GM23248 (cell line): Measurements from ENCODE around the gene PABPN1L. TPM values are rescaled to one million over a fixed set of nuclear protein-coding genes. Genes with fewer than 3 reads are reported as not detected.

Experiments used
- DNase-seq: peaks from one replicate; pipeline ENCODE4 v3.0.0-alpha.2; 2015
- H2AFZ ChIP-seq: fragments of 200-600 bp; sonication (generic); 2 replicates; pipeline ENCODE4 v1.6.1; 2016; ENCODE audit warnings: antibody characterized with exemption
- H3F3A ChIP-seq: fragments of 200-600 bp; sonication (generic); 2 replicates; pipeline ENCODE4 v1.6.1; 2016; ENCODE audit warnings: mild to moderate bottlenecking, antibody characterized with exemption, mixed run types; ENCODE audit not compliant: insufficient read depth
- H3K27ac ChIP-seq: fragments of 200-600 bp; sonication (generic); 2 replicates; pipeline ENCODE4 v1.5.1; 2016; ENCODE audit warnings: mild to moderate bottlenecking
- H3K27me3 ChIP-seq: fragments of 200-600 bp; sonication (generic); replicated peaks from 2 replicates; pipeline ENCODE4 v1.6.1; 2016; ENCODE audit warnings: mild to moderate bottlenecking; ENCODE audit not compliant: insufficient read depth
- H3K36me3 ChIP-seq: fragments of 200-600 bp; sonication (generic); 2 replicates; pipeline ENCODE4 v1.6.1; 2016; ENCODE audit warnings: low read depth, mild to moderate bottlenecking
- H3K4me1 ChIP-seq: fragments of 200-600 bp; sonication (generic); 2 replicates; pipeline ENCODE4 v1.6.1; 2016; ENCODE audit warnings: mild to moderate bottlenecking; ENCODE audit not compliant: insufficient read depth
- H3K4me2 ChIP-seq: fragments of 200-600 bp; sonication (generic); one replicate; pipeline ENCODE4 v1.6.1; 2016; ENCODE audit warnings: mild to moderate bottlenecking; ENCODE audit not compliant: unreplicated experiment
- H3K4me3 ChIP-seq: fragments of 200-600 bp; sonication (generic); 2 replicates; pipeline ENCODE4 v1.5.1; 2016; ENCODE audit warnings: mild to moderate bottlenecking
- H3K79me2 ChIP-seq: fragments of 200-600 bp; sonication (generic); 2 replicates; pipeline ENCODE4 v1.6.1; 2016; ENCODE audit warnings: mild to moderate bottlenecking; ENCODE audit not compliant: insufficient read depth
- H3K9ac ChIP-seq: fragments of 200-600 bp; sonication (generic); 2 replicates; pipeline ENCODE4 v1.6.1; 2016; ENCODE audit warnings: mild to moderate bottlenecking
- H3K9me2 ChIP-seq: fragments of 200-600 bp; sonication (generic); 2 replicates; pipeline ENCODE4 v1.6.1; 2016; ENCODE audit warnings: mixed run types, mild to moderate bottlenecking, moderate library complexity; ENCODE audit not compliant: insufficient read depth
- H3K9me3 ChIP-seq: fragments of 200-600 bp; sonication (generic); one replicate; pipeline ENCODE4 v1.6.1; 2017; ENCODE audit warnings: low read depth
- H4K20me1 ChIP-seq: fragments of 200-600 bp; sonication (generic); 2 replicates; pipeline ENCODE4 v1.6.0; 2016; ENCODE audit not compliant: insufficient read depth
- EZH2 ChIP-seq: fragments of 200-600 bp; sonication (generic); IDR thresholded peaks from 2 replicates; pipeline ENCODE4 v1.6.1; 2018; ENCODE audit warnings: antibody characterized with exemption, mild to moderate bottlenecking; ENCODE audit not compliant: insufficient read depth, poor library complexity, severe bottlenecking
- EZH2phosphoT487 ChIP-seq: fragments of 200-600 bp; sonication (generic); IDR thresholded peaks from 2 replicates; pipeline ENCODE4 v1.6.1; 2018; ENCODE audit warnings: antibody characterized with exemption, moderate library complexity, mild to moderate bottlenecking, low read depth; ENCODE audit not compliant: insufficient read depth
- WGBS, 2 experiments: methylation state at CpG; one replicate each; pipeline ENCODE4 v1.1.6; 2015 to 2017; ENCODE audit warnings: low lambda C conversion rate in 2 of 2, low coverage in 1 of 2; ENCODE audit errors: missing lambda C conversion rate in 2 of 2; 5-methylcytosine and 5-hydroxymethylcytosine counted together
- in situ Hi-C: fragments of 300-500 bp; cut with MboI; formaldehyde crosslinking; loops from 2 replicates; pipeline ENCODE4 v1.15.0; 2020
- polyA plus RNA-seq: library from polyadenylated mRNA; unstranded; fragments of >200 nt; fragmentation: Nextera tagmentation; extraction: Ambion mirVana; gene quantifications from 2 replicates; pipeline ENCODE4 v1.2.1, GENCODE V29; 2016
- total RNA-seq: library from RNA; depleted of rRNA; stranded (reverse); fragments of >200 nt; shearing (Covaris generic); gene quantifications from 2 replicates; pipeline ENCODE4 v1.2.3, GENCODE V29; 2014

PABPN1L gene
- total and polyA plus RNA-seq, 2 experiments from 2014 or later = not detected

DNA sequence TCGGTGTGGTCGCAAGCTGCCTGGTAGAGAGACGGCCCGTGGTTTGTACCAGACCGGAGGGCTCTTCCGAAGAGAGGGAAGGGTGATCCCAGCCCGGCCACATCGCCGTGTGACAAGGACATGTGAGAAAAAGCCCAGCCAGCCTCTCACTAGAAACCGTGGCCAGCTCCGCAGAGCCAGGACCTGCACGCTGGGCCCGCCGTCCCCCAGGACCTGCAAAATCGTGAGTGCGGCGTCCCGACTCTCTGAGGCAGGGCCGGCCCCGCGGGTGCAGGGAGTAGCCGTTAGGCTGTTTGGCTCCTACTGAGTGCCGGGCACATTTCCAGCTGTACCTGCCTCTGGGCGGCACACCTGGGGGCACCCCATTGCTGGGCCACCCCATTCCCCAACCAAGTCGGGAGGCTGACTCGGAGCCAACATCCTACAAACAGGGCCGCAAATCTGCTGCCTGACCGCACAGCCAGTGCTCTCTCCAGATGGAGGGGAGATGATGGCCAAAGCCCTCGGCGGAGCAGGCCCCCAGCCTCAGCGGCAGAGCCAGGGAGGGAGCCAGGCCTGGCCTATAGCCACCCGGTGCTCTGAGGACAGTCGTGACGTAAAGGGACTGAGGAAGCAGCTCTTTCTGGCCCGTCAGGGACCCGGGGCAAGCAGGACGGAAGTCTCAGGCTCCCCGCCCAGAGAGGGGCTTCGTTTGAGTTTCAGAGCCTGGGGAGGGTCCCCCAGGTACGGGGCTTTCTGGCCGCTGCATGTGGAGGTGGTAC is 33.6 kb upstream of the PABPN1L start:
- no peak overlapping the region for H3K27ac ChIP-seq
- H3K9ac ChIP-seq = no peak overlapping the region
- no peaks in the 10 kb centered on the region for H3F3A ChIP-seq
- H3K4me3 ChIP-seq = no peak overlapping the region
- no peaks in the 10 kb centered on the region for H3K9me2 ChIP-seq
- no peak overlapping the region for H3K4me2 ChIP-seq
- TF ChIP-seq EZH2phosphoT487 = no peak
- TF ChIP-seq EZH2 = no peak
- no peaks in the 10 kb centered on the region for H4K20me1 ChIP-seq
- H3K36me3 ChIP-seq = no peaks in the 10 kb centered on the region
- no peaks in the 10 kb centered on the region for H3K9me3 ChIP-seq
- no peaks in the 10 kb centered on the region for H3K27me3 ChIP-seq
- no peak overlapping the region for H2AFZ ChIP-seq
- WGBS, 2 experiments = 84% methylated on average over 38 of the region's 41 CpGs
- in situ Hi-C loops = no loop called here
- H3K79me2 ChIP-seq = no peaks in the 10 kb centered on the region
- no peak for DNase-seq
- H3K4me1 ChIP-seq = no peaks in the 10 kb centered on the region

- Histone ChIP-seq H3F3A (no peaks in the 10 kb centered on the region), H3K36me3 (no peaks in the 10 kb centered on the region), H3K4me2 (no peak overlapping the region), H3K9ac (no peak overlapping the region), H4K20me1 (no peaks in the 10 kb centered on the region), H3K9me2 (no peaks in the 10 kb centered on the region), H2AFZ (no peak overlapping the region), H3K4me1 (no peaks in the 10 kb centered on the region), H3K9me3 (no peaks in the 10 kb centered on the region), H3K79me2 (no peaks in the 10 kb centered on the region), H3K4me3 (no peak overlapping the region), H3K27ac (no peak overlapping the region), H3K27me3 (no peaks in the 10 kb centered on the region)
- TF ChIP-seq EZH2phosphoT487 (no peak), EZH2 (no peak)
- no peak for DNase-seq
- in situ Hi-C loops = no loop called here
- WGBS, 2 experiments = 83 to 86% methylated on average over 28 to 34 of the region's 34 CpGs
These were observed 31.4 kb upstream of the PABPN1L start for GRCh38 chr16:88897696-88898425.

- no peak for TF ChIP-seq EZH2phosphoT487
- TF ChIP-seq EZH2 = no peak
- Histone ChIP-seq H3K9me3 (no peaks in the 10 kb centered on the region), H3K9ac (no peak overlapping the region), H3K27ac (no peak overlapping the region), H3F3A (no peaks in the 10 kb centered on the region), H3K79me2 (no peaks in the 10 kb centered on the region), H3K9me2 (no peaks in the 10 kb centered on the region), H2AFZ (no peak overlapping the region), H4K20me1 (no peaks in the 10 kb centered on the region), H3K4me3 (no peak overlapping the region), H3K4me2 (no peak overlapping the region), H3K36me3 (no peaks in the 10 kb centered on the region), H3K4me1 (no peaks in the 10 kb centered on the region), H3K27me3 (no peaks in the 10 kb centered on the region)
- DNase-seq = no peak
- in situ Hi-C loops = no loop called here
- 83 to 86% methylated on average over 51 to 57 of the region's 57 CpGs for WGBS, 2 experiments
These were observed 30.0 kb upstream of the PABPN1L start for GRCh38 chr16:88896238-88897070.

GRCh38 chr16:88895335-88895734 is 28.9 kb upstream of the PABPN1L start:
- Histone ChIP-seq H3K36me3 (no peaks in the 10 kb centered on the region), H3K9me2 (no peaks in the 10 kb centered on the region), H3K27ac (no peak overlapping the region), H3K4me3 (no peak overlapping the region), H3K27me3 (no peaks in the 10 kb centered on the region), H3F3A (no peaks in the 10 kb centered on the region), H3K4me2 (no peak overlapping the region), H2AFZ (no peak overlapping the region), H3K4me1 (no peaks in the 10 kb centered on the region), H3K9me3 (no peaks in the 10 kb centered on the region), H3K9ac (no peak overlapping the region), H3K79me2 (no peaks in the 10 kb centered on the region), H4K20me1 (no peaks in the 10 kb centered on the region)
- WGBS, 2 experiments = 77 to 79% methylated on average over 21 to 22 of the region's 22 CpGs
- in situ Hi-C loops = no loop called here
- DNase-seq = no peak
- TF ChIP-seq EZH2phosphoT487 (no peak), EZH2 (no peak)
